Measurements from ENCODE around the gene IL6ST.

GRCh38 chr5:55899344-55899743 is 95.4 kb downstream of the IL6ST start:
- TF ChIP-seq, protein P1, sequence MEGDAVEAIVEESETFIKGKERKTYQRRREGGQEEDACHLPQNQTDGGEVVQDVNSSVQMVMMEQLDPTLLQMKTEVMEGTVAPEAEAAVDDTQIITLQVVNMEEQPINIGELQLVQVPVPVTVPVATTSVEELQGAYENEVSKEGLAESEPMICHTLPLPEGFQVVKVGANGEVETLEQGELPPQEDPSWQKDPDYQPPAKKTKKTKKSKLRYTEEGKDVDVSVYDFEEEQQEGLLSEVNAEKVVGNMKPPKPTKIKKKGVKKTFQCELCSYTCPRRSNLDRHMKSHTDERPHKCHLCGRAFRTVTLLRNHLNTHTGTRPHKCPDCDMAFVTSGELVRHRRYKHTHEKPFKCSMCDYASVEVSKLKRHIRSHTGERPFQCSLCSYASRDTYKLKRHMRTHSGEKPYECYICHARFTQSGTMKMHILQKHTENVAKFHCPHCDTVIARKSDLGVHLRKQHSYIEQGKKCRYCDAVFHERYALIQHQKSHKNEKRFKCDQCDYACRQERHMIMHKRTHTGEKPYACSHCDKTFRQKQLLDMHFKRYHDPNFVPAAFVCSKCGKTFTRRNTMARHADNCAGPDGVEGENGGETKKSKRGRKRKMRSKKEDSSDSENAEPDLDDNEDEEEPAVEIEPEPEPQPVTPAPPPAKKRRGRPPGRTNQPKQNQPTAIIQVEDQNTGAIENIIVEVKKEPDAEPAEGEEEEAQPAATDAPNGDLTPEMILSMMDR (IDR thresholded peaks at IDR 0.05; ENCODE audit: low read depth, low read length, missing input control): no peak
- TF ChIP-seq SP1 (IDR thresholded peaks at IDR 0.05) (no peak), EGR1 (IDR thresholded peaks at IDR 0.05; ENCODE audit: low read depth in 2 of 2) (no peak), REST (IDR thresholded peaks at IDR 0.05) (no peak), ATF3 (IDR thresholded peaks at IDR 0.05) (no peak)
- TF ChIP-seq, protein P2, sequence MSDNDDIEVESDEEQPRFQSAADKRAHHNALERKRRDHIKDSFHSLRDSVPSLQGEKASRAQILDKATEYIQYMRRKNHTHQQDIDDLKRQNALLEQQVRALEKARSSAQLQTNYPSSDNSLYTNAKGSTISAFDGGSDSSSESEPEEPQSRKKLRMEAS (IDR thresholded peaks at IDR 0.05): no peak

Data from liver (tissue), 3 donors.